Stimulated activated naive B cell treated with anti-CD40 and anti-IgM and Interleukin-4, amounts not matched to agents 10 μg/mL and 1 μg/mL and 100 μg/mL, for 72 hours (primary cell): ENCODE data around the gene CCDC167.
"Not testable (repeated sequence)": the region's sequence is repeated elsewhere in the genome, so short reads cannot be mapped to it uniquely, and the experiment has no call there.

Experiments used
- ATAC-seq, 2 donors: fragments of 150-1000 bp; cut with Tn5 transposase; replicated peaks; 2 replicates each; pipeline ENCODE4 v1.10.0; 2021; ENCODE audit warnings: moderate library complexity in 1 of 2
- DNase-seq: peaks from one replicate; pipeline ENCODE4 v3.0.0; 2021
- H3K27ac Mint-ChIP-seq: one replicate; pipeline ENCODE4 v1.8.0; 2022; ENCODE audit warnings: mild to moderate bottlenecking, mixed read lengths
- H3K27me3 Mint-ChIP-seq, 2 donors: one replicate each; pipeline ENCODE4 v1.8.0; 2022; ENCODE audit warnings: mixed read lengths in 2 of 2
- H3K36me3 Mint-ChIP-seq, 2 donors: one replicate each; pipeline ENCODE4 v1.8.0; 2022; ENCODE audit warnings: mixed read lengths in 2 of 2, mild to moderate bottlenecking in 1 of 2
- H3K4me1 Mint-ChIP-seq, 2 donors: one replicate each; pipeline ENCODE4 v1.8.0; 2022; ENCODE audit warnings: mixed read lengths in 2 of 2, mild to moderate bottlenecking in 1 of 2
- H3K4me3 Mint-ChIP-seq, 2 donors: one replicate each; pipeline ENCODE4 v1.8.0; 2022; ENCODE audit warnings: mild to moderate bottlenecking in 2 of 2, mixed read lengths in 2 of 2, moderate library complexity in 1 of 2
- H3K9me3 Mint-ChIP-seq, 2 donors: one replicate each; pipeline ENCODE4 v1.8.0; 2022; ENCODE audit warnings: mixed read lengths in 2 of 2, mild to moderate bottlenecking in 1 of 2

Gene CCDC167

DNA sequence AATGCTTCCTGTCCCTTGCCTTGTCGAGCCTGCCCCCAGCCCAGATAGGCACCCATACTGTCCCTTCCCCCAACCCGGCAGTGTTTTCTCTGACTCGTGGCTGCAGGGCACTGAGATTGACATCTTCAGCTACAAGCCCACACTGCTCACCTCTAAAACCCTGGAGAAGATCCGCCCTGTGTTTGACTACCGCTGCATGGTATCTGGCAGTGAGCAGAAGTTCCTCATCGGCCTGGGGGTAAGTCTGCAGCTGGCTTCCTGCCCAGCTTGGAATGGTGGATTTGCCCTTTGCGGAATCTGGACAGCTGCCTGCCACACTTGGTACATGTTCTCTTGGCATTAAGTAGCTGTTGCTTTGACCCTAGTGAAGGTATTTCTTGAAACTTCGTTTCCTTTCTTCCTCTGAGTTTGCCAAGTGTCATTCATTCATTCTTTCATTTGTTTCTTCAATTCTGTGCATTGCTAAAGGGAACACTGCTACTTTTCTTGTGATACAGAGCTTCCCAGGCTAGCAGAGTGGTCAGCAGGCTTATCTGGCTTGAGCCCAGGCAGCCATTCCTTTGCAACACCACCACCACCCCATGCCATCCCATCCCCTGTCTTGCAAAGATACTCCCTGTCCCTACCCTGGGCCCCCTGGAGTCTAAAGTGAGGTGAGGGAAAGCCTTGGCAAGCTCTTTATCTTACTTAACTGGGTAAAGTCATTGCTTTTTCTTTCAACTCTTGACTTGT, 26.2 kb downstream of the CCDC167 start:
- DNase-seq = no peak
- H3K36me3 Mint-ChIP-seq = peaks cover 39 to 78% of the 10 kb centered on the region in 2 donors
- no peaks in the 10 kb centered on the region for H3K27me3 Mint-ChIP-seq
- peaks cover 0 to 5% of the 10 kb centered on the region in 2 donors for H3K4me1 Mint-ChIP-seq
- H3K4me3 Mint-ChIP-seq = no peak overlapping the region
- H3K27ac Mint-ChIP-seq = no peak overlapping the region
- H3K9me3 Mint-ChIP-seq = no peaks in the 10 kb centered on the region
- ATAC-seq = no peak

DNA sequence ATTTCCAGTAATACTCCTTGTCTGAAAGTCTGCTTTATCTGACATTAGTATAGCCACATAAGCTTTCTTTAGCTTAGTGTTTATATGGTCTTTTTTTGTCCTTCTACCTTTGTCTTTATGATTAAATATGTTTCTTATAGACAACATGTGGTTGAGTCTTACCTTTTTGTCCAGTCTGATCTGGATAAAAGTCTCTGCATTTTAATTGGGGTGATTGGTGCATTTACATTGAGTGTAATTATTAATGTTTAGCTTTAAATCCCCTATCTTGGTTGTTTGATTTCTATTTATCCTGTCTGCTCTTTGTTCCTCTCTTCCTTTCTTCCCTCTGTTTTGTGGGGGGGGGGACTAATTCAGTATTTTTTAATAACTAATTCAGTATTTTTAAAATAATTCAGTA, 32.0 kb downstream of the CCDC167 start:
- peaks cover 42 to 73% of the 10 kb centered on the region in 2 donors for H3K36me3 Mint-ChIP-seq
- no peak overlapping the region for H3K27ac Mint-ChIP-seq
- ATAC-seq = no peak

DNA sequence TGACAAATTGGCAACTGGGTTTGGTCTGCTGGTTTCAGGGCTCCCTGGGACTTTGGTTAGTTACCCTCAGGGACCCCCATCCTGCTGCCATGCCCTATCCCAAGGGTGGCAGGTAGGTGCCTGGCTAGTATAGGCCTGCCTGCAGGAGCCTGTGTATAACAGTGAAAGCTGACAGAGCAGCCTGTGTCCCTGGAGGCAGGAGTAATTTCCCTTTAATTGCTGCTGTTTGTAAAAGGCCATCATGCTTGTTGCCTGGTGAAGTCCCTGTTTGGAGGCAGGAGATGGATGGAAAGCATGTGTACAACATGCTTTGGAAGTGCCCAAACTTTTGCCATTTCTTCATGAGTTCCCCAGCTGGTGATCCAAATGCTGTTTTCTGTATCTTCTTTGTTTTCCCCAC, 36.6 kb downstream of the CCDC167 start:
- H3K9me3 Mint-ChIP-seq = peaks cover 0 to 2% of the 10 kb centered on the region in 2 donors
- no peaks in the 10 kb centered on the region for H3K27me3 Mint-ChIP-seq
- no peak for ATAC-seq
- peaks cover 0 to 5% of the 10 kb centered on the region in 2 donors for H3K4me1 Mint-ChIP-seq
- DNase-seq = no peak
- no peak overlapping the region for H3K27ac Mint-ChIP-seq
- H3K36me3 Mint-ChIP-seq = peaks cover 50 to 76% of the 10 kb centered on the region in 2 donors
- H3K4me3 Mint-ChIP-seq = no peak overlapping the region

More for the DNA sequence above, 32.0 kb downstream of the CCDC167 start:
- Mint-ChIP-seq H3K27me3 (no peaks in the 10 kb centered on the region), H3K9me3 (peaks cover 0 to 2% of the 10 kb centered on the region in 2 donors), H3K4me1 (peaks cover 0 to 1% of the 10 kb centered on the region in 2 donors), H3K4me3 (no peak overlapping the region)
- no peak for DNase-seq

DNA sequence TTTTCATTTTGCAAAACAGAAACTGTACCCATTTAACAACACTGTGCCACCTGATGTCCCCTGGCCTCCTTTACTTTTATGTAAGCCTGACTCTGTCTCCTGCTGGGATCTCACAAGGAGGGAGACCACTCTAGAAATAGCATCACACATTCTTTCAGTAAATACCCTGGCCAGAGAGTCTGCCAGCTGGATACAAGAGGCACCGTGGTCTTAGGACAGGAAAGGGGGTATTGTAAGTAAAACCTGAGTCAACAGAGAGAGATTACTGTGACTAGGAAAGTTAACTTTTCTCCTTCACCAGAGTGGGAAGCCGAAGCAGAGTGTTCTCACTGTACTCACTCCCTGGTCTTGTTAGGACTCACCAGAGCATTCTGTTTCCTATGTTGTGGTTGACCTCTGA, 38.9 kb downstream of the CCDC167 start:
- Mint-ChIP-seq H3K9me3 (no peaks in the 10 kb centered on the region), H3K27me3 (no peaks in the 10 kb centered on the region), H3K36me3 (peaks cover 52 to 75% of the 10 kb centered on the region in 2 donors), H3K27ac (no peak overlapping the region), H3K4me1 (peaks cover 0 to 5% of the 10 kb centered on the region in 2 donors), H3K4me3 (no peak overlapping the region)
- DNase-seq (no peak), ATAC-seq (no peak)

DNA sequence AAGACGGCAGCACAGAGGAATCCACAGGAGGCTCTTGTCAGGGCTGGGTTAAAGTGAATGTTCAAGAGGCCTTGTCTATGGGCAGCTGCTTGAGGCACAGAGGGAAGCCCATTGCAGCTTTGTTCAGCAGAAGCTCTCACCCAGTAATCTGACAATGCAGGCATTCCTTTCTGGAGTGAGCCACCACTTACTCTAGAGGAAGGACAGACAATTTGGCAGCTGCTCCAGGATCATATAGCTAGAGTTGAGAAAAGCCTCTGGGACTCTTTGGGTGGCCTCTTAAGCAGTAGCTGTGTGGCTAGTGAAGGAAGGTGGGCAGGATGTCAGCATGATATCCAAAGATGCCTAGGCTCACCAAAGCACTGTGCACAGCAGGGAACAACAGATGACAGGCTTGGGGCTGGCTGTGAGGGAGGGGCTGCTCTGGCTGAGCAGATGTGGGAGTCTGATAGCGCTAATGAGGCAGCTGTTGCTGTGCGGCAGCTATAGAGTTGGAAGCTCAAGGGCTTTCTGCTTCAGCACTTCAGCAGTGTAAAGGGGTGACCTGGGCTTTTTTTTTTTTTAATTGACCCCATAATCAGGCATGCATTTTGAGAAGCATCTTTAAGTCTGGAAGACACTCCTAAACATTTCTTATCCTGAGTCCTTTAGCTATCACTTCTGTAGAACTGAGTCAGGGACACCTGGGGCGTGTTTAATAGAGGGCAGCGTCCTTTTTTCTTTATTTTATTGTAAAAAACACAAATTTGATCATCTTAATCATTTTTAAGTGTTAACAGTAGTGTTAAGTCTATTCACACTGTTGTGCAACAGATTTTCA, 39.5 kb downstream of the CCDC167 start:
- DNase-seq (no peak), ATAC-seq (no peak)
- Mint-ChIP-seq H3K9me3 (no peaks in the 10 kb centered on the region), H3K4me3 (no peak overlapping the region), H3K36me3 (peaks cover 50 to 72% of the 10 kb centered on the region in 2 donors), H3K27me3 (no peaks in the 10 kb centered on the region), H3K27ac (no peak overlapping the region), H3K4me1 (peaks cover 0 to 5% of the 10 kb centered on the region in 2 donors)

DNA sequence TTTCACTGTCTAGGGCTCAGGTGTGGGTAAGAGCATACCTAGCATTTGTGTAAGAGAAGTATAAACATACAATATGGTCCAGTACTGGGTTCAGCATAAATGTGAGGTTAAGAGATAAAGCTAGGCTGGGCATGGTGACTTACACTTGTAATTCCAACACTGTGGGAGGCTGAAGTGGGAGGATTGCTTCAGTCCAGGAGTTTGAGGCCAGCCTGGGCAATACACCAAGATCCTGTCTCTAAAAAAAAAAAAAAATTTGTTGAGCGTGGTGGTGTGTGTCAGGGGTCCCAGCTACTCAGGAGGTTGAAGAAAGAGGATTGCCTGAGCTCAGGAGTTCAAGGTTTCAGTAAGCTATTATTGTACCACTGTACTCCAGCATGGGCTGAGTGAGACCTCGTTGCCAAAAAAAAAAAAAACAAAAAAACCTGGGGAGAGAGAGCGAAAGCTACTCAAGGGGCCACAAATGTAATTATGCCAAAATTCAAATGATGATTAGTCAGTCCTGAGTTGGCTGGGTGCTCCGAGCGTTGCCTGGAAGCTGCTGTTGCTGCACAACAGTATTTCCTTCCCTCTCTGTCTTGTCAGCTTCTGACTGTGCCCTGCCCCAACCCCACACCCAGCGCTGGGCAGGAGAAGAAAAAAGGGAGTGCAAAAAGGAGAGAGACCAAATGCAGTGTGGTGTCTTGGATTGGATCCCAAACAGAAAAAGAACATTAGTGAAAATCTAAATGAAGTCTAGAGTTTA, 42.7 kb downstream of the CCDC167 start:
- Mint-ChIP-seq H3K4me1 (no peaks in the 10 kb centered on the region), H3K27me3 (no peaks in the 10 kb centered on the region), H3K4me3 (no peak overlapping the region), H3K36me3 (peaks cover 61 to 79% of the 10 kb centered on the region in 2 donors), H3K9me3 (no peaks in the 10 kb centered on the region), H3K27ac (no peak overlapping the region)
- no peak for DNase-seq
- ATAC-seq = no peak

DNA sequence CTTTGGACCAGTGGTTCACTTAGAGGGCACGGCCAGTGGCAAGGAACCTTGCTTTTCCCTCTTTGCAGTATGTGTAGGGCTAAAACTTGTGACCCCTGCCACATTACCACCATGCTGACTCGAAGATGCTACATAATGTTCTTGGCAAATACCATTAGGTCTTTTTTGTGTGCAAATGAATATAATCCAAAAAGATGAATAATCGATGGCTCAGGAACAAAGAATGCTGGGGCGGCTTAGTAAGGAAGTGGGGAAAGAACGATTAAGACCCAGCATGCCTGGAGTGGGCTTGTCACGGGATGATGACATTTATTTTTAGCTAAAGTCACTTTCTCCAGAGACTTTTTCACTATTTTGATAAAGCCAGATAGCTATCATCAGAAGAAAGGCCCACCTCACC, 43.6 kb downstream of the CCDC167 start:
- Mint-ChIP-seq H3K36me3 (peaks cover 60 to 79% of the 10 kb centered on the region in 2 donors), H3K27ac (no peak overlapping the region), H3K4me3 (no peak overlapping the region), H3K9me3 (no peaks in the 10 kb centered on the region), H3K27me3 (no peaks in the 10 kb centered on the region), H3K4me1 (no peaks in the 10 kb centered on the region)
- no peak for DNase-seq
- no peak for ATAC-seq

DNA sequence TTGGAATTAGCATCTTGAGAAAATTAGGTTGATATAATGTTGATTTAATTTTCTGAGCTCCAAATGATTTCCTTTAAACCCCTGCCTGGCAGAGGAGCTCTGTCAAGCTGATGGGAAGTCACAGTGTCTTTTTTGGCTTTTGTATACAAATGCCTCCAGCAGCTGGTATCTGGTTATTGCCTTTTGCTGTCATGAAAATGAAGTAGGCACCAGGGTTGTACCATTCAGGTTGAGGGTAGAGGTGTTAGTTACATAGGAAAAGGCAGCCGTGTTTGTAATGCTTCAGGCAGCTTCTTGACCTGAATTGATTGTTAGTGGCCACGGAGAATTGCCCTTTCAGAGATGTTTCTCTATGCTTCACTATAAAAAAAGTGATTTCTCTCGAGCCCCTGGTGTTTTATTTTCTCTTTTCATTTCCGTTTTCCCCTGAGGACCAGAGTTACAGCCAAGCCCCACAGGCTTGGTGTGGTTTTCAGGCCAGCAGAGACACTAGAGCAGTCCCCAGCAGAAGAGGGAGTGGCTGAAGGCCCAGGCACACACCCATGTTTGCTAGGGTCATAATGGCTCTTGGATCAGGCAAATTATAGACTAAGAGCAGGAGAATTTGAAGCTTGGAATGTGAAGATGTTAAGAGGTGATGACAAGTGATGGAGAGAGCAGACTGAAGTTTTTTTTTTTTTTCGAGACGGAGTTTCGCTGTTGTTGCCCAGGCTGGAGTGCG, 45.1 kb downstream of the CCDC167 start:
- Mint-ChIP-seq H3K27ac (no peak overlapping the region), H3K27me3 (no peaks in the 10 kb centered on the region), H3K4me3 (no peak overlapping the region), H3K36me3 (peaks cover 59 to 76% of the 10 kb centered on the region in 2 donors), H3K9me3 (no peaks in the 10 kb centered on the region), H3K4me1 (no peaks in the 10 kb centered on the region)
- no peak for DNase-seq
- ATAC-seq = no peak

DNA sequence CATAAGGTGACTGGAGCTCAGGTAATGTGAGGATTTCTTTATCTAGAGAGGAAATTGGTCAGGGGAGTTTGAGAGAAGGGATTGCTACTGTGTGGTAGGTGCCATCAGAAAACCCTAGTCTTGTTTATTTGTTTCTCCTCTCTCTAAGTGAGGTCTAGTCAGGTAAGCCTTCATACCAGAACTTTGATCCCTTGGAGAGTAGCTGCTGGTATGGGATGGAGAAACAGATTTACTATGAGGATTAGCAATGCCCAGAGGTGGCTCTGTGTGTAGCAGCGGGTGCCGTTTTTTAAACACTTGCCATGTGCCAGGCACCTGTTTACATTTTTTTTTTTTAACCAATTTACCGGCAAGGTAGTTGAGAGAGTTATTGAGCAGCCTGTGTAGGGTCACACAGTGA, 47.2 kb downstream of the CCDC167 start:
- H3K4me3 Mint-ChIP-seq = no peak overlapping the region
- no peak overlapping the region for H3K27ac Mint-ChIP-seq

DNA sequence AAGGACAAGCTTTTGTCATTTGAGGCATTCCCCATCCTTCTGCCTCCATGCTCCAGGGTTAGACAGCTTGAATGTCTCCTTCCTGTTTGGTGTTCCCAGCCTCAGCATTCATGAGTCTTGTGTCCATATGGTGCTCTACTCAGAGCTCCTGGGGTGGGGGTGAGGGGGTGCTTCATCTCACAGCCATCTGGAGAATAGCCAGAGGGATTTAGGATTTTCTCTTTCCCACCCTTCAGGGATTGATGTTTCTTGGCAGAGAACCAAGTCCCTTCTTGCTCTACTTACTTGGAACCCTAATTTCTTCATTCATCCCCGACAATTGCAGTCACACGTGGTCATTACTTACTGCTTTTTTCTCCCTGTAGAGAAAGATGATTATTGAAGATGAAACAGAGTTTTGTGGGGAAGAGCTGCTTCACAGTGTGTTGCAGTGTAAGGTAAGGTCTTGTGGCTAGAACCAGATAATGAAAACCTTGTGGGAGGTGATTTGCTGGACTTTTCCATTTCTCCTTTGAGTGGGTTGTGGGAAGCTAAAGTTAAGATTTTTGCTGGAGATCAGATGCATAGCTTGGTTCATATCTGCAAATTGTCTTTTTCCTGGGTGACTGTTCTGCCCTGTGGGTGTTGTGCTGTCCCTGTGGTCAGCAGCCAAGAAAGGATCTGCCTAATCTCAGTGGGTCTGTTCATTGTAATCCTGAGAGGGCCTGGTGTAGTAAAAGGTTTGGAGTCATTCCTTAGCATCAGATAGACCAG, 48.1 kb downstream of the CCDC167 start:
- no peak for ATAC-seq
- no peak overlapping the region for H3K4me3 Mint-ChIP-seq
- no peaks in the 10 kb centered on the region for H3K4me1 Mint-ChIP-seq
- H3K27me3 Mint-ChIP-seq = no peaks in the 10 kb centered on the region
- H3K27ac Mint-ChIP-seq = no peak overlapping the region
- no peak for DNase-seq
- H3K36me3 Mint-ChIP-seq = peaks cover 50 to 65% of the 10 kb centered on the region in 2 donors
- H3K9me3 Mint-ChIP-seq = no peaks in the 10 kb centered on the region

More for the DNA sequence above, 47.2 kb downstream of the CCDC167 start:
- H3K27me3 Mint-ChIP-seq = no peaks in the 10 kb centered on the region
- ATAC-seq (no peak), DNase-seq (no peak)
- H3K4me1 Mint-ChIP-seq = no peaks in the 10 kb centered on the region
- H3K9me3 Mint-ChIP-seq = no peaks in the 10 kb centered on the region
- peaks cover 56 to 67% of the 10 kb centered on the region in 2 donors for H3K36me3 Mint-ChIP-seq

DNA sequence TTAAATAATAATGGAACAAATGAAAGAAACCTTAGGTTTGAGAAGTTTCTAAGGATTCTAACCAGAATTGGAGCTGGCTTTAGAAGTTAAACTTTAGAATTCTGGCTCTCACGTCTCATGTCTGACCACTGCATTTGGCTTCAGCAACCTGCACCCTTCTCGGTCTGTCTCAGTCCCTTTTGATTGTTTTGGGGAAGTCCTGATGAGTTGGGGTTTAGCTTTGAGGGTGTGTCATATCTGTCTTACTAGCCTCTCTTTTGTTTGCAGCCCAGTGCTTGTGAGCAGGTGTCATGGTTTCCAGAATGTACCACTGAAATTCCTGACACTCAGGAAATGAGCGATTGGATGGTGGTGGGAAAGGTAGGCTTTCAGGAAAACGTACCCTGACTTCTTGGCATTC, 49.7 kb downstream of the CCDC167 start:
- H3K36me3 Mint-ChIP-seq = peaks cover 49 to 63% of the 10 kb centered on the region in 2 donors
- H3K4me3 Mint-ChIP-seq = no peak overlapping the region
- DNase-seq (no peak), ATAC-seq (no peak)
- no peaks in the 10 kb centered on the region for H3K4me1 Mint-ChIP-seq
- H3K9me3 Mint-ChIP-seq = no peaks in the 10 kb centered on the region
- H3K27me3 Mint-ChIP-seq = no peaks in the 10 kb centered on the region
- H3K27ac Mint-ChIP-seq = no peak overlapping the region

DNA sequence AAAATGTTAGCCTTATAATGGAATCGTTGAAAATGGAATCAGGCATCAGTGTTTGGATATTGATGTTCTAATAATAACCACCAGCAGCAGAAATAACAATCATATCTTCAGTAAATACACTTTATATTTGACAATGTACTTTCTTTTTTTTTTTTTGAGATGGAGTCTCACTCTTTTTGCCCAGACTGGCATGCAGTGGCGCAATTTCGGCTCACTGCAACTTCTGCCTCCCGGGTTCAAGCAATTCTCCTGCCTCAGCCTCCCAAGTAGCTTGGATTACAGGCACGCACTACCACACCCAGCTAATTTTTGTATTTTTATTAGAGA, 56.5 kb downstream of the CCDC167 start:
- H3K27me3 Mint-ChIP-seq, ATAC-seq, DNase-seq, H3K27ac Mint-ChIP-seq, H3K9me3 Mint-ChIP-seq: not testable (repeated sequence)
- Mint-ChIP-seq H3K36me3 (peaks cover 21 to 40% of the 10 kb centered on the region in 2 donors), H3K4me1 (peaks cover 3 to 13% of the 10 kb centered on the region in 2 donors), H3K4me3 (peak overlapping the region; percentile 46 to 59)

DNA sequence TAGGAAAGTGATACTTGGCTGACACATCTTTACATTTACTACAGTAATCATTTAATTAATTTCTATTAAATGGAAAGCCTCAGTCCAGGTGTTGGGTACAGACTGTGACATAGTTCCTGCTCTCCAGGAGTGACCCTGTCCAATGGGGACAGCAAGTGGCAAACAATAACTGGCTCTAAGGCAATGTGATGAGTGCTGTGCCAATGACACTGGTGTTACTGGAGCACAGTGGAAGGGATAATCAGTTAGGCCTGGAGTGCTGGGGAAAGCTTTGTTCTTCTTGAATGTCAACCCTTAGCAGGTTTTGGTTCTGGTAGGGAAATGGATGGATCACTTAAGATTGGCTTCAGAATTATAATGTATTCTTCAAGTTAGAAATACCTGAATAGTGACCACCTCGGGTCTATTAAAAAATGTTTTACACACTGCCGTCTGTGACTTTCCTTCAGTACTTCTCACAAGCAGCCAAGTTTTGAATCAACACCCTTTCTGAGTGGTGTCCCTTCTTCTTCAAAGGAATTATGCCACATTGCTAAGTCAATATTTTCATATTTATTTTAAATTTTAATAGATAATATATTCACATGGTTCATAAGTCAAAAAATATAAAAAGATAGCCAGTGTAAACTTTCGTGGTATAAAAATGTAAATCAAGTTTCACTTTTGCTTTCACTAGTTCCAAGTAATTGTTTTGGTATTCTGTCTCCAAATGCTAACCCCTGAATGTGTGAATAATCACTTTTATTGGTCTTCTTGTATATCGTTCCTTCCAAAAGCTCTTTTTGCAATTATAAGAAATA, 57.1 kb downstream of the CCDC167 start:
- Mint-ChIP-seq H3K4me1 (peaks cover 6 to 19% of the 10 kb centered on the region in 2 donors), H3K27ac (peak overlapping the region; percentile 14), H3K27me3 (no peaks in the 10 kb centered on the region), H3K4me3 (peak overlapping the region; percentile 59 to 67), H3K9me3 (no peaks in the 10 kb centered on the region), H3K36me3 (peaks cover 22 to 45% of the 10 kb centered on the region in 2 donors)
- no peak for DNase-seq
- peak in 1 of 2 donors; percentile 16 for ATAC-seq
